Kidney tubule cell (primary cell): ENCODE measurements around the gene ZCCHC14.

ENCODE experiments used
- DNase-seq: peaks from one replicate; pipeline ENCODE4 v3.0.0-alpha.2; 2018; ENCODE audit warnings: low spot score

The ZCCHC14 gene

DNA sequence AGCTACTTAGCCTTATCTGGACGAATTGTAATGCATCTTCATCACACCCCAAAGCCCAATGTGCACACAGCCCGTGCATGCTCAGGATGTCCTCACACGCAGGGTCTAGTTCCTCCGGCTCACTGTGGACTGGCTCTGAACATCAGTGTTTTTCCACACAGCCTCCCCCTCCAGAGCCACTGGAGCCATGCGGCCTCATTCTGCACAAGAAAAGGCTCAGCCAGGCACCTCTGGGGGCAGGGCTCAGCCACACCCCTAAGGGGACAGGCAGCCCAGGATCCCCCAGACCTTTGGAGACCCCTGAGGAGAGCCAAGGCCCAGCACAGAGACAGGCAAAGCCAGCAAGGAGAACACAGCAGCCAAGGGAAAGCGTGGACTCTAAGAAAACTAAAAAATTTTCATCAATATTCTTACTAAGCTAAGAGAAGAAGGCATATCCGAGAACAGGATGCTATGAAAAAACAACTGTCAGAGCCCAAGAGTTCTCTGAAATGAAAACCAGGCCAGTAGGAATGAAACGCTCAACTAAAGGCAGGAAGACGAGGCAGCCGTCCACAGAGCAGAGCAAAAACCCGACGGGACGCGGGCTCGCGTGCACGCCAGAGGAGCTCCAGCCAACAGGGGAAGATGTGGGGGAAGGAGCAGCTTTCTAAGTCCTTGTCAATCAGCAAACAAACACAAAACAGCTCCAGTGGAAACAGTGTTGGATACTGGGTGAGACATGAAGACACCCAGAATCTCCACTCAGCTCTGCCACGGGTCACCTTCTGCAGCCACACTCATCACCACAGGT lies 66.2 kb downstream of the ZCCHC14 start:
- DNase-seq = no peak

DNA sequence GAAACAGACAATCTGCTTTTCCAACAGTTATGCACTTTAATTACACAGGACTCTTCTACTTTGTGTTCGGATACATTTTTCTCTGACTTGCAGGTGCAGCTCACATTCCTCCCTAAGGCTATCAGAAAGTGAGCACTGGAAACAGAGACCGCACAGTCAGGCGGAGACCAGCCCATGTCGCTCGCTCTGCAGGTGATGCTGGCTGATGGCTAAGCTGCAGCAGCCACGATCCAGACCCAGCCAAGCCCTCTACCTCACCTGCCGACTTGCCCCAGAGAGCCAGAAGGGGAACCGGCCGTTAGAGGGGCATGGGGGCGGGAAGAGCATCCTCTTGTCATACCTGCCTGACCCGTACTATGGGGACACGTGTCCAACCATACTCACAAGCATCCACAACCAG lies 66.9 kb downstream of the ZCCHC14 start:
- no peak for DNase-seq

- no peak for DNase-seq
These were observed 68.6 kb downstream of the ZCCHC14 start for GRCh38 chr16:87424266-87424665.

GRCh38 chr16:87423429-87423828 lies 69.4 kb downstream of the ZCCHC14 start:
- no peak for DNase-seq

GRCh38 chr16:87422106-87422505 lies 70.7 kb downstream of the ZCCHC14 start:
- DNase-seq = no peak

GRCh38 chr16:87421003-87421912 lies 71.6 kb downstream of the ZCCHC14 start:
- DNase-seq = no peak

- no peak for DNase-seq
These were observed 72.5 kb downstream of the ZCCHC14 start for GRCh38 chr16:87420026-87421002.

DNA sequence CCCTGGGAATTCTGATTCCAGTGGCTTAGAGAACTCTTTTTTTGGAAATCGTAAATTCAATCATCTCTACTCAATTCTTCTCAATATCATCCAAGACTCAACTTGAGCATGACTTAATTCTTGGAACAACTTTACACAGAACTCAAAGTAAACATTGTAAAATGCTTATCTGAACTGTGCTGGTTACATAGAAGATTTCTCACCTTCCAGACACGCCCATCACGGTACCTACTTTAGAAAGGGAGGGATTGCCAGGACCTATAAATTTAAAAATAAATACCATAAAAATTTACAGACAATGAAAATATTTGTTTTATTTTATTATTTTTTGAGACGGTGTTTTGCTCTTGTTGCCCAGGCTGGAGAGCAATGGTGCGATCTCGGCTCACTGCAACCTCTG lies 74.2 kb downstream of the ZCCHC14 start:
- no peak for DNase-seq

DNA sequence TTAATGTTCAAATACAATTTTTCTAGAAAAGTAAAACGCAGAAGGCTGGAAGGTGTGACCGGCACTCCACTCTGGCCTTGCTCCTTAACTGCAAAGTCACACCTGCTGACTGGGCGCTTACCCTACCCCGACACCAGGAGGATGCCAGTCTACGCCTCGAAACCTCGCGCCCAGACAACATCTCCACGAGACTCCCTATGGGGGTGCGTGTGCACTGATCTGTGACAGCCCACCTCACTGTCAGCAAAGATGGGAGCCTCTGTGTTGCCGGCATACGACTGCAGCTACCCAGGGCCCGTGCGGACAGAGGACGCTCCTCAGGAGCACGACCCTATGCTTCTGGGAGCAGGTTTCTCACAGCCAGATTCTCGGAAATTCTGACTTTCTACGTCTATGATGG lies 74.6 kb downstream of the ZCCHC14 start:
- no peak for DNase-seq

DNA sequence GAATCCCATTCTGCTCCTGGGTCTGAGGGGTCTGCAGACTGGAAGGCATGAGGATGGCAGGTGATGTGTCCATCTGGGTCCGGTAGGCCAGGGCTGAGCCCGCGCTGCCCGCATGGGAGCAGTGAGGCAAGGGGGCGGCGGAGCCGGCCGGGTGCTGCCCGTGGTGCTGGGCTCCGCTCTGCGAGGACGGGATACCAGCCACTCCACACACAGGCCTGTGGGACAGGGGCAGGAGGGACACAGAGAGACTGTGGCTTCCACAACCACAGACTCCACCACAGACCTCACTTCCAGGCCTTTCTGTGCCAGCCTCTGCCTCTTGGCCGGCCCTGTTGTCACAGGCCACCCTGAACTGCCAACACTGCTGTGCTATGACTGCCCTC lies 75.3 kb downstream of the ZCCHC14 start:
- no peak for DNase-seq

GRCh38 chr16:87416826-87417527 lies 75.8 kb downstream of the ZCCHC14 start:
- DNase-seq = peak; percentile 35

DNA sequence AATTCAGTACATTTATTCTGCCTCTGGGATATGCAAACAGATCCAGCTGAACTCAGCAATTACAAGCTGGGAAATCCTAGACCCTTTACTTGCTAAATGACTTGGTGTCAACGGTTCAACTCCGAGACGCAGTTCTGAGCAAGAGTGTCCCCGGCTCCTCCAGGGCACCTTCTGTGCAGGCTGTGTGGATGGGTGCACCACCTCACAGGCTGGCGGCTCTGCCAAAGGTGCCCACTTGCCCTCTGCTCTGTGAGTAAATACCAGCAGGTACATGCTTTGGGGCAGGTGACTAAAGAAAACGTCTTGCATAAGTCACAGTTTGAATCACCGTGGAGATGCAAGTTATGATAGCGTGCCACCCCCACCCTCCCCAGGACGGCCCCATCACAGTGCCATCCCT lies 77.4 kb downstream of the ZCCHC14 start:
- no peak for DNase-seq

DNA sequence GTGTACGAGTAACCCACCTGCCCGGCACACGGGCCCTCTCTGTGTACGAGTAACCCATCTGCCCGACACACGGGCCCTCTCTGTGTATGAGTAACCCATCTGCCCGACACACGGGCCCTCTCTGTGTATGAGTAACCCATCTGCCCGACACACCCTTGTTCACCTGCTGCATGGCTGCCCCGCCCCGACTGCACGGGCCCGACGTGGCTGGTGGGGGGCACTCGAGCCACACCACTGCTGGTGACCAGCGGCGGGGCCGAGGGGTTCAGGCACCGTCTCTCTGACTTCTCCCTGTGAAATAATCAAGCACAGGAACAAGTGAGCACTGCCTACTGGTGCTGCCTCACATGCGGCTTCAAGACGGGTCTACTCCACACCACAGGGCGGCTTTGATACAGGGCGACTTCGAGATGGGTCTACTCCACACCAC lies 78.6 kb downstream of the ZCCHC14 start:
- DNase-seq = peak; percentile 68

- no peak for DNase-seq
These were observed 79.8 kb downstream of the ZCCHC14 start for GRCh38 chr16:87412996-87413421.

GRCh38 chr16:87412371-87412995 lies 80.3 kb downstream of the ZCCHC14 start:
- no peak for DNase-seq

DNA sequence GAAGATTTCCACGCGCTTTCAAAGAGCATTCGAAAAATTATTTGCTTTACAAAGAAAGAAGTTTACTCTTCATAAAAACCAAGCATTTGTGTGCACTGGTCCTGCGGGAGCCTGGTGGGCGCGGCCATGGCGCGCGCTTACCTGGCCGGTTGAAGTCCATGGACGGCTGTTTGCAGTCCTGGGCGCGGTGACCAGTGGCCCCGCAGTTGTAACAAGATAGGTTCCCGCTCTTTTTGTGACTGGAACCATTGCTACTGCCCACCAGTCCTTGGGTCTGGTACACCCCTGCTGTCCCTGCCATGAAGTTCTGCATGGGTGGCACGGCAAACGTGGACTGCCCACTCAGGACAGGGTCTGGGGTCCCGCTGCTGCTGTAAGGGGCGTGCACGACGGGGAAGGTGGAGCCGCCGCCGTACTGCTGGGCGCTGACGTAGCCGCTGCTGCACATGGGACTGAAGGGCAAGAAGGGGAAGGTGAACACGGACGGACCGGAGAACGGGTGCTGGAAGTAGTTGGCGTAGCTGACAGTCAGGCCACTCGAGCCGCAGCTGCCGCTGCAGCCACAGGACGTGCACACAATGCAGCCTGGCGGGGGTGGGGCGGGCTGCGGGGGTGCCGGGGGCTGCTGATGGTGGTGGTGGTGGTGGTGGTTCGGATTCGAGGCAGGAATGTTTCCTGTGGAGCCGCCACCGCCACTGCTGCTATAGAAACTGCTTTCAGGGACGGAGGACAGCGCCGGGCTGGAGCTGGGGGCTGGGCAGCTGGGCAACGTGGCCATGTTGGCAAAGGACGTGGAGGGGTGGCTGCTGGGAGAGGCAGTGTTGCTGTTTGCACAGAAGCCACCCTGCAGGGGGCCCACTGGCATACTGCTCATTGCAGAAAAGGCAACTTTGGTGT lies 81.2 kb downstream of the ZCCHC14 start:
- DNase-seq = no peak

DNA sequence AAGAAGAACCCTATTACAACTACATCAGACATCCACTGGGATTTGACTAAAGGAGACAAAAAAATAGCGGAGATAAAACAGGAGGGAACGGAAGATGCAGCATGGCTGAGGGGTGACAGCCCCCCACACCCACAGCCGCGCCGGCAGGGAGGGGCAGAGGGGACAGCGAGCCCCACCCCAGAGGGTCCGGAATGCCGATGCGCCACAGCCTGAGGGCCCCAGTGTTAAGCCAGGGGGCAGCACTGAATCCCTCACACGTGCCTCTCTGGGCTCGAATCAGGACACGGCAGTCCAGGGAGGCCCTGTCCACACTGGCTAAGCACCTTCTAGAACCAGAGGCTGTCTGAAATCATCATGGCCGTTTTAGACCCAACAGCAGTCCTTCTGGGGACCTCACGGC lies 81.9 kb downstream of the ZCCHC14 start:
- no peak for DNase-seq

- DNase-seq = no peak
These were observed 82.3 kb downstream of the ZCCHC14 start for GRCh38 chr16:87410530-87410929.

GRCh38 chr16:87409781-87410180 lies 83.0 kb downstream of the ZCCHC14 start:
- no peak for DNase-seq

- no peak for DNase-seq
These were observed 83.7 kb downstream of the ZCCHC14 start for GRCh38 chr16:87409153-87409552.
